Ovary (tissue), 10 donors: ENCODE data around the gene OR51G2. TPM values are rescaled to one million over a fixed set of nuclear protein-coding genes. Genes with fewer than 3 reads are reported as not detected.
"Not testable (repeated sequence)": the region's sequence is repeated elsewhere in the genome, so short reads cannot be mapped to it uniquely, and the experiment has no call there.

Experiments used
- DNase-seq, 5 donors: peaks; one replicate each; pipeline ENCODE4 v3.0.0-alpha.2; 2019 to 2020
- H3K27ac ChIP-seq, 2 donors: fragments of 200-600 bp; one replicate each; pipeline versions ENCODE4 v1.5.1 to v1.8.0; 2019 to 2022
- H3K27me3 ChIP-seq: fragments of 200-600 bp; one replicate; pipeline ENCODE4 v1.8.0; 2022
- H3K36me3 ChIP-seq: fragments of 200-600 bp; sonication (generic); one replicate; pipeline ENCODE4 v1.5.1; 2019
- H3K4me1 ChIP-seq: one replicate; pipeline ENCODE4 v1.8.1; 2013; ENCODE audit warnings: mild to moderate bottlenecking, moderate library complexity; ENCODE audit not compliant: insufficient read depth
- H3K4me3 ChIP-seq: fragments of 200-600 bp; sonication (generic); one replicate; pipeline ENCODE4 v1.5.1; 2017
- H3K9me3 ChIP-seq, 2 donors: fragments of 200-600 bp in 1 of 2; sonication (generic) in 1 of 2; one replicate each; pipeline versions ENCODE4 v1.5.1 to v1.8.1; 2013 to 2019; ENCODE audit warnings: mild to moderate bottlenecking in 1 of 2, moderate library complexity in 1 of 2
- EP300 ChIP-seq: sonication (generic); formaldehyde crosslinking; IDR thresholded peaks from one replicate; pipeline ENCODE4 v1.6.1; 2017; ENCODE audit warnings: antibody characterized with exemption
- POLR2A ChIP-seq: fragments of 450-650 bp; IDR thresholded peaks from one replicate; pipeline ENCODE4 v1.6.1; 2017; ENCODE audit warnings: antibody characterized with exemption, mild to moderate bottlenecking, moderate library complexity
- WGBS, 3 donors: extraction: QIAGEN DNeasy Blood & Tissue Kit in 1 of 3; methylation state at CpG; one replicate each; pipeline versions ENCODE4 v1.1.5 to v1.1.7; 2013 to 2017; 5-methylcytosine and 5-hydroxymethylcytosine counted together
- intact Hi-C, 4 donors: fragments of 100-400 bp; cut with DNase I; formaldehyde crosslinking; loops; one replicate each; pipeline versions ENCODE4 v1.11.0 to v1.15.1; 2022 to 2023
- long read RNA-seq, 3 donors: library from polyadenylated mRNA in 2 of 3; unstranded in 2 of 3; transcript quantifications; one replicate each; pipeline ENCODE4 v2.0.0 and lab custom pipeline, GENCODE V29; 2021 to 2026
- polyA plus RNA-seq, 2 donors: library from polyadenylated mRNA; stranded (reverse); fragments of 200-250 nt in 1 of 2; fragments of 350-450 nt in 1 of 2; fragmentation: Illumina TruSeq in 1 of 2; extraction: RNeasy Lipid Tissue Mini Kit (QIAGEN cat#74804) in 1 of 2; gene quantifications; one replicate each; pipeline ENCODE4 v1.2.3, GENCODE V29; 2013 to 2014
- total RNA-seq, 7 donors: library from RNA; depleted of rRNA in 2 of 7; stranded (reverse); fragments of >200 nt in 2 of 7; fragmentation: NEBNext Ultra II Directional in 3 of 7; extraction: Animal tissue kit (Norgen Biotek cat#: 25700) in 3 of 7; gene quantifications; one replicate each; pipeline versions ENCODE4 v1.1.0 to v1.2.4, GENCODE V29; 2016 to 2023
- TF ChIP-seq, protein P1 (sequence below), 3 donors: fragments of 450-650 bp in 2 of 3; fragments of 200-600 bp in 1 of 3; IDR thresholded peaks; one replicate each; pipeline versions ENCODE4 v1.5.1 to v1.8.0; 2016 to 2022; ENCODE audit warnings: antibody characterized with exemption in 3 of 3, mild to moderate bottlenecking in 1 of 3
- donor health status: DM: no; HTN: no; CAD: no; lungs with moderate emphysema.
- donor health status: DM: no; HTN: no; CAD: no.
- donor health status: Bipolar disorder and iron deficiency.
- donor health status: DM: yes; HTN: yes; CAD: no.
- donor health status: DM: no; HTN: no; CAD: no.
- donor health status: DM: yes; HTN: yes; CAD: no.

The OR51G2 gene, protein sequence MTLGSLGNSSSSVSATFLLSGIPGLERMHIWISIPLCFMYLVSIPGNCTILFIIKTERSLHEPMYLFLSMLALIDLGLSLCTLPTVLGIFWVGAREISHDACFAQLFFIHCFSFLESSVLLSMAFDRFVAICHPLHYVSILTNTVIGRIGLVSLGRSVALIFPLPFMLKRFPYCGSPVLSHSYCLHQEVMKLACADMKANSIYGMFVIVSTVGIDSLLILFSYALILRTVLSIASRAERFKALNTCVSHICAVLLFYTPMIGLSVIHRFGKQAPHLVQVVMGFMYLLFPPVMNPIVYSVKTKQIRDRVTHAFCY
- total RNA-seq = not detected
- not detected for polyA plus RNA-seq
- long read RNA-seq, donor 1 = 0 reads
- long read RNA-seq, donor 2 = 0 reads
- long read RNA-seq, donor 3 = 0 reads

DNA sequence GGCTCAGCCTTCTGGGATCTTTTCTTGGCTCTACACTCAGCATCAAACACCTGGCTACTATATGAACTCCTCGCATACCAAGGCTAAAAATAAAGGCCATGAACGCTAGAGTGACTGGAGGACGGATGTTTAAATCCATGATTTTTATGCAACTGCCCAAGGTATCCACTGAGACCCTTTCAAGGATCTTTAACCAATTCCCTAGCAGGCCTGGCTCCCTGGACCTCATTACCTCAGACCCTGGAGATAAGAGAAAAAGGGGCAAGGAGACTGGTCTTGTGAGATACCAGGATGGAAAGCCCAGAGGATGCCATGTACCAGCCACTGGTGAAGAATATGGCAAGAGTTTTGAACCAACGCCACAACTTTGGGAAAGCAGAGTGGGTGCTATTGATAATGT, at the start of gene OR51G2:
Gene OR51G2, minus strand, starts transcription at position 101 of the 400 bp plus-strand sequence. CDS start 3,687 bp downstream, outside the sequence.
- Histone ChIP-seq H3K27me3 (no peaks in the 10 kb centered on the region), H3K4me3 (no peak within 1 kb of the TSS), H3K4me1 (no peaks in the 10 kb centered on the region), H3K9me3 (no peaks in the 10 kb centered on the region), H3K27ac (no peak within 1 kb of the TSS), H3K36me3 (no peaks in the 10 kb centered on the region)
- WGBS, 3 donors = 75 to 82% (median 80%) methylated on average over 4 of the region's 4 CpGs
- no peak for DNase-seq
- TF ChIP-seq, protein P1, sequence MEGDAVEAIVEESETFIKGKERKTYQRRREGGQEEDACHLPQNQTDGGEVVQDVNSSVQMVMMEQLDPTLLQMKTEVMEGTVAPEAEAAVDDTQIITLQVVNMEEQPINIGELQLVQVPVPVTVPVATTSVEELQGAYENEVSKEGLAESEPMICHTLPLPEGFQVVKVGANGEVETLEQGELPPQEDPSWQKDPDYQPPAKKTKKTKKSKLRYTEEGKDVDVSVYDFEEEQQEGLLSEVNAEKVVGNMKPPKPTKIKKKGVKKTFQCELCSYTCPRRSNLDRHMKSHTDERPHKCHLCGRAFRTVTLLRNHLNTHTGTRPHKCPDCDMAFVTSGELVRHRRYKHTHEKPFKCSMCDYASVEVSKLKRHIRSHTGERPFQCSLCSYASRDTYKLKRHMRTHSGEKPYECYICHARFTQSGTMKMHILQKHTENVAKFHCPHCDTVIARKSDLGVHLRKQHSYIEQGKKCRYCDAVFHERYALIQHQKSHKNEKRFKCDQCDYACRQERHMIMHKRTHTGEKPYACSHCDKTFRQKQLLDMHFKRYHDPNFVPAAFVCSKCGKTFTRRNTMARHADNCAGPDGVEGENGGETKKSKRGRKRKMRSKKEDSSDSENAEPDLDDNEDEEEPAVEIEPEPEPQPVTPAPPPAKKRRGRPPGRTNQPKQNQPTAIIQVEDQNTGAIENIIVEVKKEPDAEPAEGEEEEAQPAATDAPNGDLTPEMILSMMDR (IDR thresholded peaks at IDR 0.05) = no peak
- no peak for TF ChIP-seq POLR2A
- no peak for TF ChIP-seq EP300
- intact Hi-C loops = no loop called here

DNA sequence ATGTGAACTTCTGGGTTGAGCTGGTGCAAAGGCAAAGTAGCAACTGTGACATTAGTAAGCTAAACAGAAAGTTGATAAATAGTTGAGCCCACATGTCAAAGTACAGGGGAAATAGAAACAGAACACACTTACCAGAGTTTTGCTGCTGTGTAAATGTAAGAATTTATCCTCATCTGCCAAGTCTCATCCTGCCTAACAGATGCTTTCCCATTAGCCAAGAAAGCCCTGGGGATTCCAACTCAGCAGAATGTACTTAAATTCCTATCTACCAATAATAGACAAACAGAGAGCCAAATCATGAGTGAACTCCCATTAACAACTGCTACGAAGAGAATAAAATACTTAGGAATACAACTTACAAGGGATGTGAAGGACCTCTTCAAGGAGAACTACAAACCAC, 43.7 kb upstream of the OR51G2 start:
- Histone ChIP-seq H3K4me1 (no peaks in the 10 kb centered on the region), H3K4me3 (no peak overlapping the region), H3K9me3 (no peaks in the 10 kb centered on the region), H3K27ac (no peak overlapping the region), H3K27me3 (no peaks in the 10 kb centered on the region), H3K36me3 (no peaks in the 10 kb centered on the region)
- 36 to 39% (median 38%) methylated on average over 1 of the region's 1 CpG for WGBS, 3 donors
- intact Hi-C loops = no loop called here
- no peak for DNase-seq
- TF ChIP-seq EP300 (no peak), POLR2A (no peak)
- TF ChIP-seq, protein P1 (IDR thresholded peaks at IDR 0.05) = no peak

DNA sequence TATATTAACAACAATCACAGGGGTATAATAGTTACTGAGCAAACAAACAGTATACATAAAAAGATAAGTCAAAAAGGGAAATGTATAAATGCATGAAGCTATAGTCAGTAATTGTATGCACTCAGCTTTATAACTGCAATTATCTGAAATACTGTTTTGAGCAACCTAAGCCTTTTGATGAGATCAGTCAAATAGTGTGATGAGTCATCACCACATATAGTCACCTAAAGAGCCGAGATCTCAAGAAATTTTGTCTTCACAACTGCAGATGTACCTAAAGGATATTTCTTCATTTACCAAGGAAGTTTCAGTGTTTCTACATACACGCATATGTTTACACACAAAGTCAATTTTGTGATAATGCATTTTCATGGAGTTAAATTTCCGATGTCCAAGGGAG, 41.7 kb upstream of the OR51G2 start:
- no peak overlapping the region for H3K4me3 ChIP-seq
- DNase-seq = no peak
- no peaks in the 10 kb centered on the region for H3K9me3 ChIP-seq
- no peaks in the 10 kb centered on the region for H3K27me3 ChIP-seq
- no peaks in the 10 kb centered on the region for H3K4me1 ChIP-seq
- intact Hi-C loops = no loop called here
- TF ChIP-seq EP300 (no peak), POLR2A (no peak)
- TF ChIP-seq, protein P1 (IDR thresholded peaks at IDR 0.05) = no peak
- H3K27ac ChIP-seq = no peak overlapping the region
- no peaks in the 10 kb centered on the region for H3K36me3 ChIP-seq
- 76 to 85% (median 79%) methylated on average over 3 of the region's 3 CpGs for WGBS, 3 donors

DNA sequence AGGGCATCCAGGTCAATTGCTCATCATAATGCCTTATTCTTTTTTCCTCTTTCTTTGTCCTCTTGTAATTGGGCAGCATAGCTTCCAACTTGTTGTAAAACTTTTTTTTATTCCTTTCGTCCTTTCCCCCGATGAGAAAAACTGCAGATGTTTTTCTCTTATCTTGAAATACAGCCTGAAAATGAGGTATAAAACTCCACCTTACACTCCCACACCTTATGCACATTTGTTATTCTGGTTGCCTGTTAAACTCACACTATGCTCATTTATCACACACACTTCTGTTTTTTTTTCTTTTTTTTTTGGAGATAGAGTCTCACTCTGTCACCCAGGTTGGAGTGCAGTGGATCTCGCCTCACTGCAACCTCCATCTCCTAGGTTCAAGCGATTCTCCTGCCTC, 38.2 kb upstream of the OR51G2 start:
- intact Hi-C loops = no loop called here
- no peaks in the 10 kb centered on the region for H3K4me1 ChIP-seq
- no peak for DNase-seq
- no peaks in the 10 kb centered on the region for H3K9me3 ChIP-seq
- no peak overlapping the region for H3K27ac ChIP-seq
- TF ChIP-seq POLR2A (no peak), EP300 (no peak)
- TF ChIP-seq, protein P1 (IDR thresholded peaks at IDR 0.05) = no peak
- 28 to 32% (median 31%) methylated on average over 4 of the region's 4 CpGs for WGBS, 3 donors
- H3K36me3 ChIP-seq = no peaks in the 10 kb centered on the region
- no peak overlapping the region for H3K4me3 ChIP-seq
- no peaks in the 10 kb centered on the region for H3K27me3 ChIP-seq

DNA sequence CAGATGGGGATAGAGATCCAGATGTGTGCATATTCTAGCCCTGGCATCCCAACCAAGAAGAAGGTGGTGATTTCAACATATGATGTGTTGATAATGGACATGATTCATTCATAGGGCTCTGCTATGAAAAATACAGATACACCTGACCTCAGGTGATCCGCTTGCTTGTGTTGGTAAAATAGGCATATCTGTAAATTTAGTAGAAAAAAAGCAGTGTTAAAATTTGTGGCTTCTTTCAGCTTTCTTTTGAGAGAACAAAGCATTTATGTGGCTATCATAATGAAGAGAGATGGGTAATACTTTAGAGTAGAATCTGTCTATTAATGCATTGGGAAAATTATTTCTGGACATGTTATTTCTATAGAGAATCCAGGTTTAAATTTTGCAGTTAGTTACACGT, 36.5 kb upstream of the OR51G2 start, which contains the start of gene OR51A2:
Gene OR51A2, minus strand, starts transcription at position 101 of the 400 bp plus-strand sequence. Its CDS starts 0 bp downstream, at position 101.
- WGBS, 3 donors = 45 to 64% (median 57%) methylated on average over 2 of the region's 2 CpGs
- DNase-seq, H3K27ac ChIP-seq, H3K4me1 ChIP-seq, H3K4me3 ChIP-seq, H3K27me3 ChIP-seq, H3K36me3 ChIP-seq, H3K9me3 ChIP-seq, intact Hi-C loops: not testable (repeated sequence)
